ENCODE results near the gene SCFD2. TPM values are rescaled to one million over a fixed set of nuclear protein-coding genes. Genes with fewer than 3 reads are reported as not detected.
"Not testable (repeated sequence)": the region's sequence is repeated elsewhere in the genome, so short reads cannot be mapped to it uniquely, and the experiment has no call there.

SCFD2 gene
- total and polyA plus RNA-seq, 10 of the 15 experiments (the other 5 are each of a cell fraction or from before 2014, with no cell fraction given) = 4.8 to 37.6 (median 24.9) TPM

GRCh38 chr4:53057108-53057507 lies 308.8 kb downstream of the SCFD2 start:
- intact Hi-C loops (cut with micrococcal nuclease; ENCODE audit: unreplicated experiment); POLR2A ChIA-PET; H3K36me3 ChIP-seq (ENCODE audit: control insufficient read depth in 2 of 2, insufficient read depth in 2 of 2, low read length in 1 of 2); H3K4me1 ChIP-seq (ENCODE audit: control insufficient read depth, insufficient read depth, low read length); SMC1A ChIA-PET (ENCODE audit: uncharacterized antibody, unreplicated experiment); H3K9me3 ChIP-seq (replicated peaks; ENCODE audit: control insufficient read depth, insufficient read depth, low read length); H3K4me2 ChIP-seq (ENCODE audit: control insufficient read depth, insufficient read depth); H3K27ac ChIP-seq (ENCODE audit: control insufficient read depth, insufficient read depth); CTCF ChIA-PET; H3K27me3 ChIP-seq (replicated peaks in 1 of 2; ENCODE audit: control insufficient read depth in 2 of 2, insufficient read depth in 2 of 2, low read length in 1 of 2); H2AFZ ChIP-seq (ENCODE audit: control insufficient read depth, low read depth, low read length); FAIRE-seq; H4K20me1 ChIP-seq (ENCODE audit: control insufficient read depth, insufficient read depth); RAD21 ChIA-PET (ENCODE audit: unreplicated experiment); BruUV-seq (replicated peaks); DNase-seq (ENCODE audit: low read depth, low spot score); H3K79me2 ChIP-seq (ENCODE audit: control insufficient read depth, insufficient read depth, low read length); H3K4me3 ChIP-seq; in situ Hi-C loops (cut with MboI); ATAC-seq; H3K9ac ChIP-seq (ENCODE audit: control insufficient read depth, insufficient read depth, low read length): not testable (repeated sequence)
- WGBS (ENCODE audit: insufficient coverage, insufficient replicate concordance, low lambda C conversion rate, missing lambda C conversion rate) = 98% methylated on average over 2 of the region's 2 CpGs

- FAIRE-seq = no peak
- H3K9me3 ChIP-seq (replicated peaks; ENCODE audit: control insufficient read depth, insufficient read depth, low read length) = no peaks in the 10 kb centered on the region
- POLR2A ChIA-PET = interaction anchor here (0.5 to 0.6 kb wide), 2 partner anchors 20 to 37 kb away, joined by 3 read pairs; no protein-coding TSS in a partner anchor
- in situ Hi-C loops (cut with MboI) = no loop called here
- SMC1A ChIA-PET (ENCODE audit: uncharacterized antibody, unreplicated experiment) = interaction anchor here (0.7 to 2.2 kb wide), 2 partner anchors 14 to 1185 kb away, joined by 3 to 8 read pairs; no protein-coding TSS in a partner anchor
- H3K4me2 ChIP-seq (ENCODE audit: control insufficient read depth, insufficient read depth) = no peak overlapping the region
- DNase-seq (ENCODE audit: low read depth, low spot score) = no peak
- TF ChIP-seq CHD1 (IDR thresholded peaks at IDR 0.05; ENCODE audit: low read depth, low read length) (no peak), REST (IDR thresholded peaks at IDR 0.05; ENCODE audit: low read depth, low read length) (no peak), TCF12 (IDR thresholded peaks at IDR 0.05; ENCODE audit: low read depth, low read length) (no peak), BACH1 (IDR thresholded peaks at IDR 0.05; ENCODE audit: borderline replicate concordance) (no peak)
- no peak overlapping the region for H2AFZ ChIP-seq (ENCODE audit: control insufficient read depth, low read depth, low read length)
- no peak overlapping the region for H3K27ac ChIP-seq (ENCODE audit: control insufficient read depth, insufficient read depth)
- H3K79me2 ChIP-seq (ENCODE audit: control insufficient read depth, insufficient read depth, low read length) = no peaks in the 10 kb centered on the region
- H3K27me3 ChIP-seq (replicated peaks in 1 of 2; ENCODE audit: control insufficient read depth in 2 of 2, insufficient read depth in 2 of 2, low read length in 1 of 2) = no peaks in the 10 kb centered on the region
- no peaks in the 10 kb centered on the region for H3K4me1 ChIP-seq (ENCODE audit: control insufficient read depth, insufficient read depth, low read length)
- intact Hi-C loops (cut with micrococcal nuclease; ENCODE audit: unreplicated experiment) = no loop called here
- no peak for ATAC-seq
- CTCF ChIA-PET = interaction anchor here (0.9 to 1.0 kb wide), 2 partner anchors 10 to 17 kb away, joined by 3 read pairs; no protein-coding TSS in a partner anchor
- H3K36me3 ChIP-seq (ENCODE audit: control insufficient read depth in 2 of 2, insufficient read depth in 2 of 2, low read length in 1 of 2) = no peaks in the 10 kb centered on the region
- H4K20me1 ChIP-seq (ENCODE audit: control insufficient read depth, insufficient read depth) = no peaks in the 10 kb centered on the region
- RAD21 ChIA-PET (ENCODE audit: unreplicated experiment) = no interaction called here
- BruUV-seq (replicated peaks) = no TSS peak
- H3K4me3 ChIP-seq = no peak overlapping the region
- H3K9ac ChIP-seq (ENCODE audit: control insufficient read depth, insufficient read depth, low read length) = no peak overlapping the region
- 84% methylated on average over 5 of the region's 5 CpGs for WGBS (ENCODE audit: insufficient coverage, insufficient replicate concordance, low lambda C conversion rate, missing lambda C conversion rate)
Observed at GRCh38 chr4:53055716-53056403, 310.0 kb downstream of the SCFD2 start.
